Cerebellar nuclear complex (tissue), 1 donor: ENCODE results near the gene TMEM258.

ENCODE experiments used
- DNase-seq, 2 experiments: peaks; one replicate each; lab custom pipeline; 2025; lab: John Stamatoyannopoulos, UW

TMEM258 gene

DNA sequence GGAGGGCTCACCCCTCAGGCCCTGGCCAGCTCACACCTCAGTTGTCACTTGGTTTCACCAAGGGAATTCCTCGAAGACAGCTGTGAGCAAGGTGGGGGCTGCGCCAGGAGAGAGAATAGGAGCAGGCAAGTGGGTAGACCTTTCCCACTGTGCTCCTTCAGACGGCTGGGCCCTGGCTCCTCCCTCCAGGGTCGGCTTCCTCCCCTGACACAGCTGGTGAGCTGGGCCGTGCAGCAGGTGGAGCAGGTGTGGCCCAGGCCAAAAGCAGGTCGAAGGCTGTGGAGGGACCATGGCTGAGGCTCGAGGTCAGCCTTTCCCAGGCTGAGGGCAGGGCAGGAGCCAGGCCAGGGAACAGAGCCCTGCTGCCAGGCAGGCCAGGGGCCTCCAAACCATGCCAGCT is 52.4 kb downstream of the TMEM258 start:
- DNase-seq = no peak

DNA sequence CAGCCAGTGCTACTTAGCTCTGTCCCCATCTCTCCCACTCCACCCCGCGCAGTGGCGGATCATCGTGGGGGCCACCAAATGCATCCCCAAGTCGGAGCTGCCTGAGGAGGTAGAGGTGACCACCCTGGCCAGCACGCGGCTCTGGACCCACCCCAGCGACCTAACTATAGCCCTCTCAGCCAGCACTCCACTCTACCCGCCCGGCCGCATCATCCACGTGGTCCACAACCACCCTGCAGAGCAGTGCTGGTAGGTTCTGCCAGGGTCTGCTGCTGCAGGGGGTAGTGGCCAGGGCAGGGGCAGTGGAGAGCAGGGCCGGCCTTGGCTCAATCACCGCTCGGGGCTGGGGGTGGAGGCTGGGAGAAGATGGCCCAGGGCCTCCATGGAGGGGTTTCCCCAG is 53.0 kb downstream of the TMEM258 start:
- DNase-seq = no peak
